Stimulated activated CD8-positive, alpha-beta memory T cell treated with anti-CD3 and anti-CD28 coated beads, Interleukin-4, amount 100 ng/mL, for 1 hour (primary cell): ENCODE data around the gene NSUN3.

Experiments
- DNase-seq, 2 donors: peaks; one replicate each; pipeline ENCODE4 v3.0.0-alpha.2; 2020; ENCODE audit warnings: low read depth in 2 of 2, low spot score in 1 of 2

The NSUN3 gene

GRCh38 chr3:94118390-94118789 lies 55.5 kb downstream of the NSUN3 start:
- no peak for DNase-seq

- no peak for DNase-seq
Observed at GRCh38 chr3:94121161-94121560, 58.3 kb downstream of the NSUN3 start.

GRCh38 chr3:94127115-94127514 lies 64.3 kb downstream of the NSUN3 start:
- no peak for DNase-seq

GRCh38 chr3:94130690-94131089 lies 67.8 kb downstream of the NSUN3 start:
- no peak for DNase-seq

DNA sequence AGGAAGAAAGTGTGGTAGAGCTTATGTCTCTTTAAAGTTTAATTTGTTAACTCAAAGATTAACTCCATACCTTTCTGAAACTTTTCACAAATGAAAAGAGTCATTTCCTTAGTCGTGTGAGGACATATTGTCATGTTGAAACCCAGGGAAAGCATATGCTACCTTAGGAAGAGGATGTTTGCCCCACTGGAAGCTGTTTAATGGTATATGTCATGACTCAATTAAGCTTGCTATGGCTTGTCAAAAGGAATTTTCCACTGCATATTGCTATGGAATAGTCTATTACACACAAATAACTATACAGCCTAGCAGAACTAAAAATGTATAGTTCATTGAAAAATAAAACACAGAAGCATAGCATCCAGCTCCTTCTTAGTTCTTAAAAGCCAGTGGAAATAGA lies 69.9 kb downstream of the NSUN3 start:
- no peak for DNase-seq

GRCh38 chr3:94136133-94136532 lies 73.3 kb downstream of the NSUN3 start:
- DNase-seq: no peak

DNA sequence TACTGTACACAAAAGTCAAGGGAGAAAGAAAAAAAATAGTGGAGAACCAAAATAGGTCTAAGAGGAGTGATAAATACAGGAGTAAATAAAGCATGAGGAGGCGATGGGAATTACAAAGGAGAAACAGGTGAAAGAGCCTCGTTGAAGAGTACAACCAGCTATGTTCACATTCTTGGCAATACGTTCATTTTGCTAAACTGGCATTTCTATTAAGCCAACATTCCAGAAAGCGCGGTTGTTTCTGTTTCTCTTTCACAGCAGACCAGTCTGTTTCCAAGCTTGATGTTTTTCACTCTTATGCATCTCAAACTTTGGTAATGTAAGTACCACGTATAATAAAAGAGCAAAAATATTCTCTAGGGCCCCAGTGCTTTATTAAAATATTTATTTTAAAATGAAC lies 74.5 kb downstream of the NSUN3 start:
- no peak for DNase-seq

DNA sequence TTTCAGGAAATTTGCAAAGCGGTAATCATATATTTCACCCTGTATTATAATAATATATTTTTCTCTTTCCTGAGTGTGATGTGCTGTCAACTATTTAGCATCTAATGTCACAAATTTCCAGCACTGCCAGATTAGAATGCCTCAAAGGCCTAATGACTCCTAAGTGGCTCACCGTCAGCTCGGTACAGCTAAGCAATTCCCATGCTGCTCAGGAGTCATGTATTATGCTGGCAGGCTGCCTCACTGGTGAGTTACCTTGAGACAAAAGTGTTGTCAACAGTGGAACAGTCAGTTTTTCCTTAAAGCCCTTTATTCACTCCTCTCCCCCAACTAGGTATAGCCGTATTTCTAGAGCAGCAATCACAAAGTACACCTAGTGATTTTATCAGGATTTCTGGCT lies 83.6 kb downstream of the NSUN3 start:
- DNase-seq: no peak

GRCh38 chr3:94147012-94147411 lies 84.2 kb downstream of the NSUN3 start:
- no peak for DNase-seq

DNA sequence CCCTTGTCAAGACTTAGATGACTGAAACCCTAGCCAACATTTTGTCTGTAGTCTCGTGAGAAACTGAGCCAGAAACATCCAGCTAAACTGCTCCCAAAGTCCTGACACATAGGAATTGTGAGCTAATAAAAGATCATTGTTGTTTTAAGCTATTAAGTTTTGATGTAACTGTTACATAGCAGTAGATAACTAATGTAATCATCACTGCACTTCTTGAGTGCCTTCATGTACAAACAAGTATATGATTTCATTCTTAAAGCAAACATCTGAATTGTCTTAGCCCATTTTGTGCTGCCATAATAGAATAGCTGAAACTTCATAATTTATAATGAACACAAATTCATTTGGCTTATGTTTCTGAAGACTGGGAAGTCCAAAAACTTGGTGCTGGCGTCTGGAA lies 87.3 kb downstream of the NSUN3 start:
- DNase-seq: no peak

DNA sequence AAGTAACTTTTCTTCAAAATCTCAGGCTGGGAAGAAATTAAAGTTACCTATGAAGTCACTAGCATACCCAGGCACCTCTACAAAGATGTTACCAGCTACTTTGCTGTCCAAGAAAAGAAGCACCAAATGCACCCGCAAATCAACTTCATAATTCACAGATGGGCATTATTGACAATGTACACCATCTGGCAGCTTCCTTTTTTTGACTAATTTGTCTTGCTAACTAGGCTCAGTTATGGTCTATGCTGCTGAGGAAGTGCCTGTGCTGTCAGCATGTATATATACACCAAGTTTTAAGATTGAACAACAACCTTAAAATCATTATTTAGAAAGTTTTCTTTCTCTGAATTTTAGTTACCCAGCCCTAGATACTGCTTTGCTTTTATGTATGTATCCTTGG lies 93.8 kb downstream of the NSUN3 start:
- no peak for DNase-seq

DNA sequence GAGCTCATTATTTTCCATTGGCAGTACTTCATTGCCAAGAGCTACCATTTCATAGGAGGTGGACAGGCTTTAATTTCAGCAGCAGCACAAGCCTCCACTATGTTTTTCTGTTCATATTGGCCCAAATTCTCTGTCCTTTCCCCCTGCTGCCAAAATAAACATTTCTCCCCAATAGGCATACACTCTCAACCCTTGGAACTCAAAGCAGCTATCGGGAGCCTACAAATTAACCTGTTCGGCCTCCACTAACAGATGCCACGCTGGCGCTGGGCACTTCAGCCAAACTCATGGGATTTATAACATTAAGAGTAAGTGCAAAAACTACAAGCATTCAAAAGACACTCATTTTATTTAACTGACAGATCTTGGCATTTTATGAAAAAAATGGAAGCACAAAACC lies 95.7 kb downstream of the NSUN3 start:
- DNase-seq: no peak

GRCh38 chr3:94159062-94159828 lies 96.4 kb downstream of the NSUN3 start:
- DNase-seq: no peak

GRCh38 chr3:94162700-94163099 lies 99.8 kb downstream of the NSUN3 start:
- no peak for DNase-seq

DNA sequence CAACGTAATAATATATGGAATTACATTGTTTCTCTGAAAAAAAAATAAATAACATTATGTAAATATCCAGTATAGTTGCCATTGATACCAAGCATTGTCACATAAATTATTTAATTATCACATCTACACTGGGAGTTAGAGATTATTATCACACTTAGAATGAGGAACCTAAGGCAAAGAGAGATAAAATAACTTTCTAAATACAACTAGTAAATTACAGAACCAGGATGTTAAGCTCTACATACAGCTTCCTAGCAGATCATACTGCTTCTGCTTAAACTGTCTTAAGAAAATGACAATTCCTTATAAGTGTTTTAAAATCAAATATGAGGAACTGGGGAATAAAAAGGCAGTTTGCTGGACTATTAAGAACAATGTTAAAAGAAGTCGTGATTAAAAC lies 104.5 kb downstream of the NSUN3 start:
- DNase-seq: no peak

GRCh38 chr3:94167796-94168195 lies 104.9 kb downstream of the NSUN3 start:
- DNase-seq: no peak

DNA sequence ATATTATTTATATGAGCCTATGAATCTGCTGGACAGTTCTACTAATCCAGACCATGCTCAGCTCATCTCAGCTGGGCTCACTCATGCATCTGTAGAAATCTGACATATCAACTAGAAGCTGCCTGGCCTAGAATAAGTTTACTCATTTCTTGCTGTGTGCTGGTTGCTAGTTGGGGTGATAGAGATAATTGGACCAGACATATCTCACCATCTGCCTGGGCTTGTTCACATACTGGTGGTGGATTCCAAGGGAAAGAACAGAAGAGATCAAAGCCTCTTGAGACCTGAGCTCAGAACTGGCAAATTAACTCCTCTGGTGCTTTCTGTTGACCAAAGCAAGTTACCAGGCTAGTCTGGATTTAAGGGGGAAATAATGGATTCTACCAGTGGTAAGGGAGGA lies 109.1 kb downstream of the NSUN3 start:
- no peak for DNase-seq

- DNase-seq: no peak
Observed at GRCh38 chr3:94172695-94173310, 109.9 kb downstream of the NSUN3 start.

- no peak for DNase-seq
Observed at GRCh38 chr3:94173673-94174434, 111.0 kb downstream of the NSUN3 start.

DNA sequence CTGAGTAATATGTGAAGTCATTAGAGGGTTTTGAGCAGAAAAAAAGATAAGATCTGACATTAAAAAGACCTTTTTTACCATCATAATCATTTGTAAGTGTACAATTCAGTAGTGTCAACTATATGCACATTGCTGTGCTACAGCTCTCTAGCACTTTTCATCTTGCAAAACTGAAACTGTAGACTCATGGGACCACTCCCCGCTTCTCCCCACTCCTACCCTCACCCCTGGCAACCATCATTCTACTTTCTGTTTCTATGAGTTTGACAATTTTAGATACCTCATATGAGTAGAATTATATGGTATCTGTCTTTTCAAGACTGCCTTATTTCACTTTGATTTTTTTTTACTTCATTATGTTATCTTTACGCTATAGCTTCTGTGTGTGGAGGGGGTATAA lies 112.8 kb downstream of the NSUN3 start:
- DNase-seq: no peak

- DNase-seq: no peak
Observed at GRCh38 chr3:94176988-94177745, 114.3 kb downstream of the NSUN3 start.
